NT2/D1 (cell line): Measurements from ENCODE around the gene DCC.

Experiments
- SUZ12 ChIP-seq: IDR thresholded peaks from 2 replicates; pipeline ENCODE4 v1.6.1; 2011; ENCODE audit not compliant: insufficient read length, insufficient read depth; ENCODE audit errors: extremely low read depth
- YY1 ChIP-seq: IDR thresholded peaks from 2 replicates; pipeline ENCODE4 v1.6.1; 2011; ENCODE audit not compliant: insufficient read length, insufficient read depth

GRCh38 chr18:52636536-52636935 lies 296.5 kb downstream of the DCC start:
- no peak for TF ChIP-seq SUZ12
- TF ChIP-seq YY1: no peak
